Choroid plexus epithelial cell (primary cell): ENCODE measurements around the gene SGO2.

Source experiments
- DNase-seq: peaks from one replicate; pipeline ENCODE4 v3.0.0-alpha.2; 2010; ENCODE audit warnings: low read depth
- H3K4me3 ChIP-seq: 2 replicates; pipeline ENCODE4 v1.5.1; 2011; ENCODE audit warnings: low read depth, mild to moderate bottlenecking, control low read depth, low read length, moderate library complexity
- CTCF ChIP-seq: conservative IDR thresholded peaks from 2 replicates; pipeline ENCODE4 v1.5.1; 2011; ENCODE audit warnings: low read depth, mild to moderate bottlenecking, control low read depth, inconsistent platforms, low read length, moderate library complexity

Gene SGO2

GRCh38 chr2:200515155-200515554 lies 10.9 kb upstream of the SGO2 start:
- no peak overlapping the region for H3K4me3 ChIP-seq
- no peak for TF ChIP-seq CTCF
- no peak for DNase-seq

- DNase-seq = no peak
- no peak overlapping the region for H3K4me3 ChIP-seq
- TF ChIP-seq CTCF = no peak
These were observed 2.8 kb upstream of the SGO2 start for GRCh38 chr2:200523158-200523557.

- no peak for TF ChIP-seq CTCF
- no peak for DNase-seq
- no peak overlapping the region for H3K4me3 ChIP-seq
These were observed 2.4 kb upstream of the SGO2 start for GRCh38 chr2:200523604-200524003.

- no peak overlapping the region for H3K4me3 ChIP-seq
- no peak for TF ChIP-seq CTCF
- DNase-seq = no peak
These were observed 941 bp upstream of the SGO2 start for GRCh38 chr2:200525066-200525465.

GRCh38 chr2:200525551-200525881 lies 491 bp upstream of the SGO2 start:
- no peak for DNase-seq
- peak overlapping the region; percentile 97 for H3K4me3 ChIP-seq
- no peak for TF ChIP-seq CTCF

GRCh38 chr2:200528228-200528627 lies 2.2 kb downstream of the SGO2 start:
- DNase-seq = no peak
- TF ChIP-seq CTCF = no peak
- H3K4me3 ChIP-seq = no peak overlapping the region

GRCh38 chr2:200533754-200534153 lies 7.7 kb downstream of the SGO2 start:
- TF ChIP-seq CTCF = no peak
- H3K4me3 ChIP-seq = no peak overlapping the region
- no peak for DNase-seq
